Measurements from ENCODE around the gene CMTM3.

Gene CMTM3

DNA sequence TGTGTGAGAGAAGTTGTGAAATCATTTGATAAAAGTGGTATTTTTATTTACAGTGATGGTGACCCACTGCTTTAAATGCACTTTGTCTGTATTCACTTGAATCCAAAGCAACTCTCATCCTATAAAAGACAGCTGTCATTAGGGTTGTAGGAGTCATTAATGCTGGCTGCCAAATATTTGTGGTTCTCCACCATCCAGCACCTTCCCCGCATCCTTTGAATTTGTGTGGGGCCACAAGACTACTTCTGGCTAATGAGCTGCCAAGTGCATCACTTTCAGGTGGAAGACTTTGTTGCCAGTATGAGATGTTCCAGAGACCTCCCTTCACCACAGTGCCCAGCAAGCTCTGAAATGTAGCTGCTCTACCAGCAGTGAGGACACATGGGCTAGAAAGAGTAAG lies 43.4 kb downstream of the CMTM3 start:
- H3K9me3 ChIP-seq (ENCODE audit: low read length) = no peaks in the 10 kb centered on the region
- no peaks in the 10 kb centered on the region for H3K36me3 ChIP-seq (ENCODE audit: insufficient read depth, low read length)
- no peak overlapping the region for H3K9ac ChIP-seq (ENCODE audit: low read length)
- peaks cover 4% of the 10 kb centered on the region for H3K4me1 ChIP-seq (ENCODE audit: insufficient read depth, low read length)
- H3K27ac ChIP-seq (ENCODE audit: low read depth, low read length) = no peak overlapping the region
- H3K27me3 ChIP-seq (ENCODE audit: control insufficient read depth in 1 of 2, insufficient read depth in 2 of 2, low read length in 2 of 2) = no peaks in the 10 kb centered on the region
- no peak overlapping the region for H3K4me3 ChIP-seq (ENCODE audit: low read depth in 1 of 2, low read length in 2 of 2)

DNA sequence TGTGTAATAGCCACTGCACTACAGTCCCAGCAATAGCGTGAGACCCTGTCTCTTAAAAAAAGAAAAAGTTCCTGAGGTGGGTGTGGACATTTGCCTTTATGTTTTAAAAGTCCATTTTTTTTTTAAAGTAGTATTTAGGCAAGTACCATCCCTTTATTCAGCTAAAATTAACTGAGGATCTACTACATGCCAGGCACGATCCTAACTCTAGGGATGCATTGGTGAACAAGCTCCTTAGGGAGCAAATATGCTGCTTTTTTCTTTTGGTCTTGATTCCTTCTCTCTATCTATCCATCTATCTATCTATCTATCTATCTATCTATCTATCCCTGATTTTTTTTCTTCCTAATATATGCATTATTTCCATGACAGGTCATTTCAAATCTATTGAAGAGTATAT lies 44.7 kb downstream of the CMTM3 start:
- Histone ChIP-seq H3K9me3 (ENCODE audit: low read length) (no peaks in the 10 kb centered on the region), H3K27me3 (ENCODE audit: control insufficient read depth in 1 of 2, insufficient read depth in 2 of 2, low read length in 2 of 2) (no peaks in the 10 kb centered on the region), H3K4me3 (ENCODE audit: low read depth in 1 of 2, low read length in 2 of 2) (no peak overlapping the region), H3K27ac (ENCODE audit: low read depth, low read length) (no peak overlapping the region), H3K9ac (ENCODE audit: low read length) (no peak overlapping the region), H3K36me3 (ENCODE audit: insufficient read depth, low read length) (no peaks in the 10 kb centered on the region), H3K4me1 (ENCODE audit: insufficient read depth, low read length) (peaks cover 4% of the 10 kb centered on the region)

DNA sequence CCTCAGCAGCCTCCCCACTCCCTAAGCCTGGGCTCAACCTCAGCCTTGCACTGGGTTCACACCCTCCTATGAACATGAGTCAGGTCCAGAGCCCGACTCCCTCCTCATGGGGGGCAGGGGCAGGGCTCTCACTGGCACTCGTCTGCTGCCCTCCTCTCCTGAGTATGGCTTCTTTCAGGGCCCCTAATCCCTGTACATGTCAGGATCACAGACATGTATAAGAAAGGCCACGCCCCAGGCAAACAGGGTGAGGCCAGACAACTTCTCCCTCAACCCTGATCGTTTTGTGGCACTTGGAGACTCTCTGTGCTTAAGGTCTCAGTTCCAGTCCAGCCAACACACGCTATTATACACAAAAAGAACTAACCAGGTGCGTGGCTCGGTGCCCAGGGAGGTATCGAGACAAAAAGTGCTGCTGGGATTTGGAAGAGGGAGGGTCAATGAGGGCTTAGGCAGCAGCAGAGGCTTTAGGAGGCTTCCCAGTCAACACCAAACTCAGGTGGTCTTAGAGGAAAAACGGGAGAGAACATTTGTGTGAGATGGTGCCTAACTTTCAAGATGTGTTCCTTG lies 45.2 kb downstream of the CMTM3 start:
- Histone ChIP-seq H3K36me3 (ENCODE audit: insufficient read depth, low read length) (no peaks in the 10 kb centered on the region), H3K4me1 (ENCODE audit: insufficient read depth, low read length) (peaks cover 4% of the 10 kb centered on the region), H3K9me3 (ENCODE audit: low read length) (no peaks in the 10 kb centered on the region), H3K9ac (ENCODE audit: low read length) (no peak overlapping the region), H3K4me3 (ENCODE audit: low read depth in 1 of 2, low read length in 2 of 2) (no peak overlapping the region), H3K27me3 (ENCODE audit: control insufficient read depth in 1 of 2, insufficient read depth in 2 of 2, low read length in 2 of 2) (no peaks in the 10 kb centered on the region), H3K27ac (ENCODE audit: low read depth, low read length) (no peak overlapping the region)

DNA sequence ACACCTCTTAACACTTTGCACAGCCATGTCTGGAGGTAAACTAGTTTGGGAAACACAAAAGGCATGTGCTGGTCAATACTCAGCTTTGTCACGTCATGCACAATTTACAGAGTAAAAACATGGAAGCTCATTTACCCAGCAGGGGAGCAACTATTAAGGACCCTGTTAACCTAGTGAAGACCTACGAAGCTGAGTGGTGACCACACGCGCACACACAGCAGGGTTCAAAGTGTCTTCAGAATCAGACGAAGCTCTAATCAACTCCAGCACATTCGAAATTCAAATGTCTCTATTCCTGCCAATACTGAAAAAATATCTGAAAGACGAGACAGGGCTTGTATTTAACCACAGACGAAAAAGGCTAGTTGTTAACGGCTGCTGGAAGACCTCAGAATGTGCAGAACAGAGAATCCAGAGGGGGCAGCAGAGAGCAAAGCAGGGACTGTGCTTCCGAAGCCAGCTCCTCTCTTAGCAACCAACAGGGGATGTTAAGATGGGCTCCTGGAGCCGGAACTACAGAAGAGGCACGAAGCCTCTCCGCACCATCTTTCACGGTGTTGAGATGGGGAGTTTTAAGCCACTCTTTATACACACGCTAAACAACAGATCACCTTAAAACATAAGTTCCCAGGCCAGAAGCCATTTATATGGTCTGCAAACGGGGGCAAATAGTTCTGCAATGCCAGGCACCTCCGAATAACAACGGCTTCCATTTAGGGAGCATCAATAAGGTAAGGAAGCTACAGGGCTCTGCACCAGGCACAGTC lies 46.4 kb downstream of the CMTM3 start:
- H3K27ac ChIP-seq (ENCODE audit: low read depth, low read length) = no peak overlapping the region
- peaks cover 4% of the 10 kb centered on the region for H3K4me1 ChIP-seq (ENCODE audit: insufficient read depth, low read length)
- no peaks in the 10 kb centered on the region for H3K27me3 ChIP-seq (ENCODE audit: control insufficient read depth in 1 of 2, insufficient read depth in 2 of 2, low read length in 2 of 2)
- H3K36me3 ChIP-seq (ENCODE audit: insufficient read depth, low read length) = no peaks in the 10 kb centered on the region
- no peak overlapping the region for H3K9ac ChIP-seq (ENCODE audit: low read length)
- H3K4me3 ChIP-seq (ENCODE audit: low read depth in 1 of 2, low read length in 2 of 2) = peak overlapping the region in 1 of 2 donors; percentile 43
- H3K9me3 ChIP-seq (ENCODE audit: low read length) = no peaks in the 10 kb centered on the region

DNA sequence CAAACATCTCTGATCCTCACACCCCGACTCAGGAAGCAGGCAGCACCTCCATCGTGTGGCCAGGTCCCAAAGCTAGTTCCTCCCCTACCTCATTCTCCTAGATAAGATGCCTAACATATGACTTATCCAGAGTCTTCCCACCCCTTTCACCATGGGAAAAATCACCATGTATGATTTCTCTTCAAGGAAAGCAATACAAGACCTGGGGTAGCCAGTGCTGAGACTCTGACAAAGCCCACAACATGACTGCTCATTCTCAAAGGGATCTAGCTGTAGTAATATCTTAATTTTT lies 46.9 kb downstream of the CMTM3 start:
- H3K27ac ChIP-seq (ENCODE audit: low read depth, low read length) = no peak overlapping the region
- H3K4me1 ChIP-seq (ENCODE audit: insufficient read depth, low read length) = peaks cover 4% of the 10 kb centered on the region
- H3K36me3 ChIP-seq (ENCODE audit: insufficient read depth, low read length) = no peaks in the 10 kb centered on the region
- H3K9ac ChIP-seq (ENCODE audit: low read length) = no peak overlapping the region
- H3K4me3 ChIP-seq (ENCODE audit: low read depth in 1 of 2, low read length in 2 of 2) = peak overlapping the region in 1 of 2 donors; percentile 43
- no peaks in the 10 kb centered on the region for H3K27me3 ChIP-seq (ENCODE audit: control insufficient read depth in 1 of 2, insufficient read depth in 2 of 2, low read length in 2 of 2)
- no peaks in the 10 kb centered on the region for H3K9me3 ChIP-seq (ENCODE audit: low read length)

DNA sequence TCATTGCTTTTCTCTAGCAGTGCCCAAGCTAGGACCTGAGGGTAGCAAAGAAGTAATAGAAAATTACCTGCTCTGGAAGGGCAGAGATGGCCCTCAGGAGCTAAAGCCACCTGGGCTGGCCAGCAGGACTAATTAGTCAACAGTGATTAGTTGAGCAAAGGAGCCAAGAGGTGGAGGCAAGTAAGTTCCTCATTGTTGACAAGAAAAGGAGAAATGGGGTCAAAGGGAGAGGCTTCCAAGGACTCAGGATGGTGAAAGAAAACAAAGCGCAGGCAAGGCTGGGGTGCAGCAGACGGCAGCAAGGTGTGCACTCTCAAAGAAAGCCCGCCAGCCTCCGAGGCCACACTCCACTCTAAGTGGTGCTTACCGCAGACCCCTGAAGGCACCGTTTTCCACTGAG lies 47.5 kb downstream of the CMTM3 start:
- H3K9ac ChIP-seq (ENCODE audit: low read length) = no peak overlapping the region
- no peaks in the 10 kb centered on the region for H3K36me3 ChIP-seq (ENCODE audit: insufficient read depth, low read length)
- no peak overlapping the region for H3K4me3 ChIP-seq (ENCODE audit: low read depth in 1 of 2, low read length in 2 of 2)
- no peaks in the 10 kb centered on the region for H3K9me3 ChIP-seq (ENCODE audit: low read length)
- no peak overlapping the region for H3K27ac ChIP-seq (ENCODE audit: low read depth, low read length)
- H3K27me3 ChIP-seq (ENCODE audit: control insufficient read depth in 1 of 2, insufficient read depth in 2 of 2, low read length in 2 of 2) = no peaks in the 10 kb centered on the region
- peaks cover 4% of the 10 kb centered on the region for H3K4me1 ChIP-seq (ENCODE audit: insufficient read depth, low read length)

DNA sequence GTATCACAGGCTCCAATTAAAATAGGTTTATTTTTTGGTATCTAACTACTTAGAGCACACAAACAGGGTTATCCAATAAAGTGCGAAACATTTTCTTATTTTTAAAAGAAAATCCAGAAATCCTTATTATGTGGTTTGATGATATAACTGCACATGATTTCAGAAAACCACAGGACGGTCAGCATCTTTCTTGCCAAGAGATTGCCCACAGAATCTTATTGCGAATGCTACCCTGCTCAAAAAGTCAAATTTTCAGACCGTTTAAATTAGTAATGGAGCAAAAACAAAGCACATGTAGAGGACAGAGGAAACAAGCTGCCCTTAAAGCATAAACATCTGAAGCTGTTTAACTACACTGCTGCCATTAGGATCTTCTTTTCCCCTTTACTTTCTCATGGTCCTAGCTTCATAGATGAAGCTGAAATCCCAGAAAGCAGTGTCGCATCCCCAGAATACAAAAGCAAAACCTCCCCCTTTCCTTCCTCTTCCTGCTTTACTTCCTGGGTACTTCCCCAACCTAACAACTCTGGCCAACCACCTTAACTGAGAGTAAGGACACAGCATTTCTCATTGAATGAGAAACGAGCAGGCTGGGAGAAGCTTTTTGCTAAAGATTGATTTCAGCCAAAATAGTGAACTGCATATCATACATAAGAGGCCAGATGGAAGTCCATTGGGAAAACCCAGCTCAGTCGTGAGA lies 48.3 kb downstream of the CMTM3 start:
- no peak overlapping the region for H3K27ac ChIP-seq (ENCODE audit: low read depth, low read length)
- H3K4me3 ChIP-seq (ENCODE audit: low read depth in 1 of 2, low read length in 2 of 2) = no peak overlapping the region
- peaks cover 4% of the 10 kb centered on the region for H3K4me1 ChIP-seq (ENCODE audit: insufficient read depth, low read length)
- no peaks in the 10 kb centered on the region for H3K27me3 ChIP-seq (ENCODE audit: control insufficient read depth in 1 of 2, insufficient read depth in 2 of 2, low read length in 2 of 2)
- H3K9ac ChIP-seq (ENCODE audit: low read length) = no peak overlapping the region
- no peaks in the 10 kb centered on the region for H3K9me3 ChIP-seq (ENCODE audit: low read length)
- H3K36me3 ChIP-seq (ENCODE audit: insufficient read depth, low read length) = no peaks in the 10 kb centered on the region

DNA sequence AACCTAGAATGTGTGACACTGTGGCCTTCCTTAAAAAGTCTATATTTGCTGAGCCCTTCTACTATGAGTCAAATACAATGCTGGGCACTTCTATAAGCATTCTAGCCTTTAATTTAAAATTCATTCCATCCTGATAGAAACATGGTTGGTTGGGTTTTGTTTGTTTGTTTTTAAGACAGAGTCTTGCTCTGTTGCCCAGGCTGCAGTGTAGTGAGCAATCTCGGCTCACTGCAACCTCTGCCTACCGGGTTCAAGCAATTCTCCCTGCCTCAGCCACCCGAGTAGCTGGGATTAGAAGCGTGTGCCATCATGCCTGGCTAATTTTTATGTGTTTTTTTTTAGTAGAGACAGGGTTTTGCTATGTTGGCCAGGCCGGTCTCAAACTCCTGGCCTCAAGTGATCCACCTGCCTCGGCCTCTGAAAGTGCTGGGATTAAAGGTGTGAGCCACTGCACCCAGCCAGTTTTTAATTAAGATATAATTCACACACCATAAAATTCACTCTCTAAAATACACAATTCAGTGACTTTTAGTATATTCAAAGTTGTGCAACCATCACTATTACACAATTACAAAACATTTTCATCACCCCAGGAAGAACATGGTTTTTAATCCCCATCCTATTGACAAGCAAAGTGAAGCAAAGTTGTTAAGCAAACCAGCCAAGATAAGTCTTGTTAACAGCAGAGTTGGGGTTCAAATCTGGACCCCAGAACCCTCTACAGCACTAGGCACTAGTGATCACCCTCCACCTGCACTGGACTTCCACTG lies 49.3 kb downstream of the CMTM3 start:
- no peak overlapping the region for H3K27ac ChIP-seq (ENCODE audit: low read depth, low read length)
- no peaks in the 10 kb centered on the region for H3K36me3 ChIP-seq (ENCODE audit: insufficient read depth, low read length)
- H3K9me3 ChIP-seq (ENCODE audit: low read length) = no peaks in the 10 kb centered on the region
- no peak overlapping the region for H3K9ac ChIP-seq (ENCODE audit: low read length)
- H3K27me3 ChIP-seq (ENCODE audit: control insufficient read depth in 1 of 2, insufficient read depth in 2 of 2, low read length in 2 of 2) = no peaks in the 10 kb centered on the region
- H3K4me1 ChIP-seq (ENCODE audit: insufficient read depth, low read length) = peaks cover 4% of the 10 kb centered on the region
- H3K4me3 ChIP-seq (ENCODE audit: low read depth in 1 of 2, low read length in 2 of 2) = no peak overlapping the region

DNA sequence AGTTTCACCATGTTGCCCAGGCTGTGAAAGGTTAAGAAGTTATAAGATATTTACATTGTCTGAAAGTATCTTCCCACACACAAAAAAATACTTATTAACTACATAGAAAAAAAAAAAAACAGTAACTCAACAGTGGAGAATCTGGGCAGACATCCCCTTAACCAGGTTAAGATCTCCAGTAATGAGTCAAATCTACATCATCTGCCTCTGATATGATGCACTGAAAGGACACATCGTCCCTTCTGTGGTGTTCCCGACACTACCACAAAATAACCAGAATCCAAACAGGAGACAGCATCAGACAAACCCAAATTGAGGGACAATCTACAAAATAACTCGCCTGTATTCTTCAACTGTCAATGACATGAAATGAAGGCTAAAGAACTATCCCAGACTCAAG lies 52.0 kb downstream of the CMTM3 start:
- no peak overlapping the region for H3K4me3 ChIP-seq (ENCODE audit: low read depth in 1 of 2, low read length in 2 of 2)
- no peaks in the 10 kb centered on the region for H3K27me3 ChIP-seq (ENCODE audit: control insufficient read depth in 1 of 2, insufficient read depth in 2 of 2, low read length in 2 of 2)
- H3K27ac ChIP-seq (ENCODE audit: low read depth, low read length) = no peak overlapping the region
- no peak overlapping the region for H3K9ac ChIP-seq (ENCODE audit: low read length)
- H3K36me3 ChIP-seq (ENCODE audit: insufficient read depth, low read length) = no peaks in the 10 kb centered on the region
- H3K4me1 ChIP-seq (ENCODE audit: insufficient read depth, low read length) = peaks cover 15% of the 10 kb centered on the region
- H3K9me3 ChIP-seq (ENCODE audit: low read length) = no peaks in the 10 kb centered on the region

DNA sequence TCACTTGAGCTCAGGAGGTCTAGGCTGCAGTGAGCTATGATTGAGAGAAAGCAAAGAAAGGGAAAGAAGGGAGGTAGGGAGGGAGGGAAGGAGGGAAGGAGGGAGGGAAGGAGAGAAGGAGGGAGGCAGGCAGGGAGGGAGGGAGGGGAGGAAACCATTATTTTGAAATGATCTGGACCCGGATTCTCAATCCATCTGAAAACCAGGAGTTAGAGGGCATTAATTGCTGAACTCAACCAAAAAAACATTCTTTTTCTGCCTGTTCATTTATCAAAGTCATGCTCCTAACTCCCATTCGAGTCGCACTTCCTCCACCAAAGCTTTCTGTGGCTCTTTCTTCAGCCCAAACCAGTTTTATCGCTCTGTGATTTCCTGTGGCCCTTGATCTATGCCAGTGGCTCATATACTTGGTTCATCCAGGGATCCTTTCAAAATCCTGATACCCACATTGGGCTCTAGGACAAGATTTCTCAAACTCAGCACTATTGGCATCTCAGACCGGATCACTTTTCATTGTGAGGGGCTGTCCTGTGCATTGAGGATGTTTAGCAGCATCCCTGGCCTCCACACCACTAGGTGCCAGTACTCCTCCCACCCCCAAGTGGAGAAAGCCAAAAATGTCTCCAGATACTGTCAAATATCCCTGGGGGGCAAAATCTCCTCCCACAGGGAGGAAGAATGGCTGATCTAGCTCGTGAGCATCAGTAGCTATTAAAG lies 53.8 kb downstream of the CMTM3 start:
- Histone ChIP-seq H3K36me3 (ENCODE audit: insufficient read depth, low read length) (no peaks in the 10 kb centered on the region), H3K9ac (ENCODE audit: low read length) (no peak overlapping the region), H3K27me3 (ENCODE audit: control insufficient read depth in 1 of 2, insufficient read depth in 2 of 2, low read length in 2 of 2) (no peaks in the 10 kb centered on the region), H3K9me3 (ENCODE audit: low read length) (no peaks in the 10 kb centered on the region), H3K4me1 (ENCODE audit: insufficient read depth, low read length) (peaks cover 24% of the 10 kb centered on the region), H3K4me3 (ENCODE audit: low read depth in 1 of 2, low read length in 2 of 2) (no peak overlapping the region), H3K27ac (ENCODE audit: low read depth, low read length) (no peak overlapping the region)

DNA sequence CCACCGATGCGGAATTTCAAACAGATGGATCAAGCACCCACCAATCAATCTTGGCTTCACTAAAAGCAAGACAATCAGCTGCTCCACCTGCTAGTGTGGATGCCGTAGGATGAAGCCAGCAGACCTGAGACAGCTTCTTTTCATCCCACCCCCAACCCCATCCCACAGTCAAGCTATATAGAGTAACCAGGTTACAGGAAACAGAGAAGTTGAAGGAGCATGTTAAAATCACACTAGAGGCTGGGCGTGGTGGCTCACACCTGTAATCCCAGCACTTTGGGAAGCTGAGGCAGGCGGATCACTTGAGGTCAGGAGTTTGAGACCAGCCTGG lies 54.3 kb downstream of the CMTM3 start:
- Histone ChIP-seq H3K36me3 (ENCODE audit: insufficient read depth, low read length) (no peaks in the 10 kb centered on the region), H3K4me3 (ENCODE audit: low read depth in 1 of 2, low read length in 2 of 2) (no peak overlapping the region), H3K9ac (ENCODE audit: low read length) (no peak overlapping the region), H3K9me3 (ENCODE audit: low read length) (no peaks in the 10 kb centered on the region), H3K4me1 (ENCODE audit: insufficient read depth, low read length) (peaks cover 24% of the 10 kb centered on the region), H3K27ac (ENCODE audit: low read depth, low read length) (no peak overlapping the region), H3K27me3 (ENCODE audit: control insufficient read depth in 1 of 2, insufficient read depth in 2 of 2, low read length in 2 of 2) (no peaks in the 10 kb centered on the region)
